Psoas muscle (tissue), 8 donors: ENCODE data around the gene PIK3R6. TPM values are rescaled to one million over a fixed set of nuclear protein-coding genes. Genes with fewer than 3 reads are reported as not detected.

Source experiments
- ATAC-seq, 4 donors: fragments of 200-7000 bp; cut with Tn5 transposase; one replicate each; pipeline ENCODE4 v1.9.1; 2020; ENCODE audit warnings: moderate library complexity in 3 of 4, mild to moderate bottlenecking in 2 of 4
- DNase-seq, 2 donors: peaks; one replicate each; pipeline ENCODE4 v3.0.0-alpha.2; 2020
- H3K27ac ChIP-seq: fragments of 200-600 bp; one replicate; pipeline ENCODE4 v1.8.0; 2022
- H3K27me3 ChIP-seq, 3 donors: fragments of 200-600 bp in 1 of 3; one replicate each; pipeline versions ENCODE4 v1.6.1 to v1.8.0; 2013 to 2022; ENCODE audit warnings: low read length in 2 of 3, mild to moderate bottlenecking in 2 of 3, moderate library complexity in 1 of 3; ENCODE audit not compliant: insufficient read depth in 3 of 3
- H3K36me3 ChIP-seq, 2 donors: fragments of 200-600 bp in 1 of 2; one replicate each; pipeline versions ENCODE4 v1.6.1 to v1.8.0; 2013 to 2022; ENCODE audit warnings: low read depth in 1 of 2, mild to moderate bottlenecking in 1 of 2, moderate library complexity in 1 of 2; ENCODE audit not compliant: insufficient read depth in 1 of 2
- H3K4me1 ChIP-seq: fragments of 200-600 bp; one replicate; pipeline ENCODE4 v1.8.0; 2022
- H3K4me3 ChIP-seq: fragments of 200-600 bp; one replicate; pipeline ENCODE4 v1.8.0; 2022; ENCODE audit warnings: mild to moderate bottlenecking
- H3K9me3 ChIP-seq: fragments of 200-600 bp; one replicate; pipeline ENCODE4 v1.8.0; 2022
- WGBS, 3 donors: extraction: QIAGEN DNeasy Blood & Tissue Kit; methylation state at CpG; one replicate each; pipeline versions ENCODE4 v1.1.6 to v1.1.7; 2013; 5-methylcytosine and 5-hydroxymethylcytosine counted together
- intact Hi-C, 2 donors: fragments of 100-400 bp; cut with DNase I; formaldehyde crosslinking; loops; one replicate each; pipeline versions ENCODE4 v1.11.0 to v1.14.2; 2022
- polyA plus RNA-seq, 3 donors: library from polyadenylated mRNA; stranded (reverse); fragments of 200-250 nt; gene quantifications; one replicate each; pipeline ENCODE4 v1.2.3, GENCODE V29; 2013
- total RNA-seq, 4 donors: library from RNA; stranded (reverse); fragmentation: NEBNext Ultra II Directional in 2 of 4; extraction: Animal tissue kit (Norgen Biotek cat#: 25700) in 2 of 4; gene quantifications; one replicate each; pipeline versions ENCODE4 v1.2.1 to v1.2.4, GENCODE V29; 2021 to 2023
- TF ChIP-seq, protein P1 (sequence below): fragments of 200-600 bp; IDR thresholded peaks from one replicate; pipeline ENCODE4 v1.8.0; 2022; ENCODE audit warnings: antibody characterized with exemption
- donor health status: healthy with polysubstance abuse.
- donor health status: DM: no; HTN: no; CAD: no; lungs with moderate emphysema.
- donor health status: Bipolar disorder and iron deficiency.
- donor health status: healthy.
- donor health status: DM: yes; HTN: yes; CAD: no.
- donor health status: DM: no; HTN: no; CAD: no.
- donor health status: DM: no; HTN: no; CAD: no.
- donor health status: DM: yes; HTN: yes; CAD: no.

The PIK3R6 gene
- total and polyA plus RNA-seq, 7 donors: 0.08 to 0.58 (median 0.32) TPM

DNA sequence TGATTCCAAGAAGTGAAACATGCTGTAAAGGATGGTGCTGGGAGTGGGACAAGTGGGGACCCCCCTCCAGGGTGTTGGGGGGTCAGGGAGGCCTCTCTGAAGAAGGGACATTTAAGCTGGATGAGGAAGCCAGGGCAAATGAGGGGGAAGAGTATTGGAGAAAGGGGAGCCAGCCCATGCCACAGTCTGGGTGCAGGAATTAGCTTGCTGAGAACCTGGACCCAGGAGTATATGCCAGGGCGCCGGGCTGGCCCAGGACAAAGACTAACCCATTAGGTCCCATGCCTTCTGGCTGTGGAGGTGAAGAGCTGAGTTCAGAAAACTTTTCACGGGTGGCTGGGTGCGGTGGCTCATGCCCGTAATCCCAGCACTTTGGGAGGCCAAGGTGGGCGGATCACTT lies 45.6 kb upstream of the PIK3R6 start:
- intact Hi-C loops: no loop called here
- Histone ChIP-seq H3K4me3 (no peak overlapping the region), H3K27ac (no peak overlapping the region), H3K4me1 (no peaks in the 10 kb centered on the region), H3K27me3 (peaks cover 0 to 6% (median 0%) of the 10 kb centered on the region in 3 donors), H3K36me3 (no peaks in the 10 kb centered on the region), H3K9me3 (peaks cover 11% of the 10 kb centered on the region)
- TF ChIP-seq, protein P1, sequence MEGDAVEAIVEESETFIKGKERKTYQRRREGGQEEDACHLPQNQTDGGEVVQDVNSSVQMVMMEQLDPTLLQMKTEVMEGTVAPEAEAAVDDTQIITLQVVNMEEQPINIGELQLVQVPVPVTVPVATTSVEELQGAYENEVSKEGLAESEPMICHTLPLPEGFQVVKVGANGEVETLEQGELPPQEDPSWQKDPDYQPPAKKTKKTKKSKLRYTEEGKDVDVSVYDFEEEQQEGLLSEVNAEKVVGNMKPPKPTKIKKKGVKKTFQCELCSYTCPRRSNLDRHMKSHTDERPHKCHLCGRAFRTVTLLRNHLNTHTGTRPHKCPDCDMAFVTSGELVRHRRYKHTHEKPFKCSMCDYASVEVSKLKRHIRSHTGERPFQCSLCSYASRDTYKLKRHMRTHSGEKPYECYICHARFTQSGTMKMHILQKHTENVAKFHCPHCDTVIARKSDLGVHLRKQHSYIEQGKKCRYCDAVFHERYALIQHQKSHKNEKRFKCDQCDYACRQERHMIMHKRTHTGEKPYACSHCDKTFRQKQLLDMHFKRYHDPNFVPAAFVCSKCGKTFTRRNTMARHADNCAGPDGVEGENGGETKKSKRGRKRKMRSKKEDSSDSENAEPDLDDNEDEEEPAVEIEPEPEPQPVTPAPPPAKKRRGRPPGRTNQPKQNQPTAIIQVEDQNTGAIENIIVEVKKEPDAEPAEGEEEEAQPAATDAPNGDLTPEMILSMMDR: no peak
- 83 to 93% (median 85%) methylated on average over 6 of the region's 6 CpGs for WGBS, 3 donors
- no peak for DNase-seq
- no peak for ATAC-seq

DNA sequence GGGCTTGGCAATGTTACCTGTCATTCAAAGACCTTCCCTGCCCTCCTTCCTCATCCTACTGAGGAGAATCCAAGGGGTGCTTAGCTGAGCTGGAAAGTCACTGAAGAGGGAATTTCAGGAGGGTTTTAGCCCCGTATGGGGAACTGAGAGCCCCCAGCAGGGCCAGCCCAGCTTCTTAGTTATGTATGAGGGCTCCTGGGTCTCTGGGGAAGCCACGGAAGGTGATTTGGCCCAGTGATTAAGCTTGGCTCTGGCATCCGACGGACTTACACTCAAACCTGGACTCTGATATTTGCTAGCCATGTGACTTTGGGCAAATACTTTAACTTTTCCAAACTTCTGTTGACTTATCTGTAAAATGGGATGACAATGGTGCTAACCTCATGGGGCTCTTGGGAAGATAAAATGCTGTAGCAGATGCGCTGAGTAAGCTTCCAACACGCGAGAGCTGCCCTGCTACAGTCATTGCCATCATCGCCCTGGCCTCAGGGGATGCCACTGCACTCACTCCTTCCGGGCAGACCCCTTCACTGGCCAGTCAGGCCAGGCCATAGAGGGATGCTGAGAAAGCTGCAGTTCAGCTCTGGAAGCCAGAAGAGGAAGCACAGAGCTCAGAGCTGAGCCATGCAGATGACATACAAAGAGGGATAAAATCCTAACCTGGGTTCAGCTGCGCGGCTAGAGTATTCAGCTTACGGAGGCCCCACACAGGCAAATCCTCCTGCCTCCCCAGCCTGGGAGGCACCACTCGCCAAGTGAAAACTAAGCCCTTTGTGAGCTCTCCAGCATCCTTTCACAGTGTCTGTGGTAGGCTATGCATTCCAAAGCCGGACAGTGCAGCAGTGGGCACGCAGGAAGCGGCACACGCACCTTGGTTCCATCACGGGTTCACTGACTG lies 44.9 kb upstream of the PIK3R6 start:
- Histone ChIP-seq H3K27ac (no peak overlapping the region), H3K4me1 (no peaks in the 10 kb centered on the region), H3K36me3 (no peaks in the 10 kb centered on the region), H3K9me3 (peaks cover 4% of the 10 kb centered on the region), H3K4me3 (no peak overlapping the region), H3K27me3 (peaks cover 0 to 6% (median 0%) of the 10 kb centered on the region in 3 donors)
- DNase-seq: no peak
- TF ChIP-seq, protein P1: no peak
- 63 to 68% (median 67%) methylated on average over 18 of the region's 18 CpGs for WGBS, 3 donors
- no peak for ATAC-seq
- intact Hi-C loops: no loop called here

DNA sequence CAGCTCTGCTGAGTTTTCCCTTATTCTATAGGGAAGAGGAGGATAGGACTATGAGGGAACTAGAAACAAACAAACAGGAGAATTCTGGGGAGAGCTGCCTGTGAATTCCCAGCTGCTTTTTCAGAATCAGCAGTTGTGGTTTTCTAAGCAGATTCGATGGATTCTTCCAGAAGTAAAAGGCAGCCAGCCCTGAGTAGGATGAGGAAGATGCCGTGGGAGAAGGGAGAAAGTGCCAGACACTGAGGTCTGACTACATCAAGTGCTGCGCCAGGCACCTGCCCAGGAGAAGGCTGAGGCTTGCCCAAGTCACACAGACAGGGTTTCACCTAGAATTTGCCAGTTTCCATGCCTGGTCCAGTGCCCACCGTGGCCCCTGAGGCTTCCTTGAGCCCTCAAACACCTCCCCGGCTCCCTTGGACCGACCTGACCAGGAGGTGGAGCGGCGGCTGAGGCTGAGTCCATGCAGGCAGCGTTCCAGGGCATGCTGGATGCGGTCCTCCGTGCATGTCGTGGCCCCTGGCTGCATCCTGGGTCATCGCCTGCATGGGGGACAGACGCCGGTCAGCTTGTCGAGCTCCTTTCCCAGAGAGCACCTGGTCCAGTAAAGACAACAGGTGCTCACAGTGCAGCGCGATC lies 43.6 kb upstream of the PIK3R6 start:
- no peak for DNase-seq
- H3K36me3 ChIP-seq: no peaks in the 10 kb centered on the region
- H3K4me1 ChIP-seq: no peaks in the 10 kb centered on the region
- H3K27me3 ChIP-seq: peaks cover 0 to 6% (median 0%) of the 10 kb centered on the region in 3 donors
- intact Hi-C loops: no loop called here
- TF ChIP-seq, protein P1: no peak
- H3K9me3 ChIP-seq: no peaks in the 10 kb centered on the region
- H3K27ac ChIP-seq: no peak overlapping the region
- H3K4me3 ChIP-seq: no peak overlapping the region
- ATAC-seq: no peak
- WGBS, 3 donors: 68 to 80% (median 74%) methylated on average over 18 of the region's 18 CpGs

DNA sequence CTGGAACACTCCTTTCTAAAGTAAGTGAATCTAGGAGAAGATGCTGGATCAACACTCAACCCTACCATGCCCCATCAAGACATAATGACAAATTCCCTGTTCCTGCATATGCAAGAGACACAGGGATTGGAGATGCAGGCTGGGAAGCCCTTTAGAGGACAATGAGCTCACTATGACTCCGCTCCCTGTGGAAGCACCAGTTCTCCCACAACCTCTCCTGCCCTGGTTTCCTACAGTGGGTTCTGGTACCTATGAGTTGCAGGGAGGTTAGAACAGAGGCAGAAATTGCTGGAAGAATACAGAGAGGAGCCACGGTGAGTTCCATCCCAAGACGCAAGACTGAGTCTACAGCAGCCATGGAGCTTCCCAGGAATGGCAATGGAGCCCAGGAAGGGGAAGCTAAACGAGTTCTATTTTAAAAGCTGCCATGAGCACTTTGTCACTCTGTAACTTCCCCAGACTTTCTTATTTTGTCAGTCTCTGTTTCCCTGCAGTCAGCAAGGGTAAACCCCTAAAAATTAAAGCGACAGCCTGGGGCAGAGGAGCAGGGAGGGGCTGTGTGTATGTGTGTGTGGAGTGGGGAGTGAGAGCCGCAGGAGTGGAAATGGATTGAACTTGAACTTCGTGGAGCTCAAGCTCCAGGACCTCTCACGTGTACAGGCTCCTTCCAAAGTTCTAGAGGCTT lies 42.3 kb upstream of the PIK3R6 start:
- H3K27me3 ChIP-seq: peaks cover 0 to 6% (median 3%) of the 10 kb centered on the region in 3 donors
- no peaks in the 10 kb centered on the region for H3K36me3 ChIP-seq
- no peak for ATAC-seq
- no peak overlapping the region for H3K4me3 ChIP-seq
- intact Hi-C loops: no loop called here
- no peaks in the 10 kb centered on the region for H3K4me1 ChIP-seq
- no peaks in the 10 kb centered on the region for H3K9me3 ChIP-seq
- WGBS, 3 donors: 67 to 76% (median 68%) methylated on average over 8 of the region's 8 CpGs
- TF ChIP-seq, protein P1: no peak
- H3K27ac ChIP-seq: no peak overlapping the region
- no peak for DNase-seq
